GM06990 (cell line): ENCODE measurements around the gene CCDC159.
"Not testable (repeated sequence)": the region's sequence is repeated elsewhere in the genome, so short reads cannot be mapped to it uniquely, and the experiment has no call there.

Experiments
- DNase-seq: peaks from one replicate; pipeline ENCODE4 v3.0.0-alpha.2; 2011; ENCODE audit not compliant: insufficient read length; ENCODE audit errors: extremely low read depth
- H3K27me3 ChIP-seq: replicated peaks from 2 replicates; pipeline ENCODE4 v1.6.0; 2011; ENCODE audit warnings: low read length; ENCODE audit not compliant: control insufficient read depth, insufficient read depth
- H3K36me3 ChIP-seq: 2 replicates; pipeline ENCODE4 v1.5.1; 2011; ENCODE audit warnings: low read length; ENCODE audit not compliant: control insufficient read depth, insufficient read depth
- H3K4me3 ChIP-seq: replicated peaks from 2 replicates; pipeline ENCODE4 v1.5.1; 2011; ENCODE audit warnings: low read depth, mild to moderate bottlenecking, control low read depth, low read length
- CTCF ChIP-seq: IDR thresholded peaks from 2 replicates; pipeline ENCODE4 v1.5.1; 2011; ENCODE audit warnings: low read length, control low read depth, mild to moderate bottlenecking, inconsistent platforms; ENCODE audit not compliant: insufficient read depth, poor library complexity, severe bottlenecking

The CCDC159 gene

GRCh38 chr19:11325544-11325943, 20.8 kb upstream of the CCDC159 start:
- DNase-seq, result no peak
- no peak for TF ChIP-seq CTCF
- H3K4me3 ChIP-seq, result no peak overlapping the region
- H3K27me3 ChIP-seq, result no peaks in the 10 kb centered on the region
- no peaks in the 10 kb centered on the region; the same call in none of the 2 replicates for H3K36me3 ChIP-seq

- H3K4me3 ChIP-seq, result no peak overlapping the region
- H3K36me3 ChIP-seq, result peaks cover 2% of the 10 kb centered on the region
- H3K27me3 ChIP-seq, result no peaks in the 10 kb centered on the region
- no peak for TF ChIP-seq CTCF
- no peak for DNase-seq
These were observed 16.2 kb upstream of the CCDC159 start for GRCh38 chr19:11330127-11330526.

- Histone ChIP-seq H3K27me3 (no peaks in the 10 kb centered on the region), H3K36me3 (peaks cover 7% of the 10 kb centered on the region), H3K4me3 (no peak overlapping the region)
- TF ChIP-seq CTCF, result no peak
- no peak for DNase-seq
These were observed 14.8 kb upstream of the CCDC159 start for GRCh38 chr19:11331502-11331901.

DNA sequence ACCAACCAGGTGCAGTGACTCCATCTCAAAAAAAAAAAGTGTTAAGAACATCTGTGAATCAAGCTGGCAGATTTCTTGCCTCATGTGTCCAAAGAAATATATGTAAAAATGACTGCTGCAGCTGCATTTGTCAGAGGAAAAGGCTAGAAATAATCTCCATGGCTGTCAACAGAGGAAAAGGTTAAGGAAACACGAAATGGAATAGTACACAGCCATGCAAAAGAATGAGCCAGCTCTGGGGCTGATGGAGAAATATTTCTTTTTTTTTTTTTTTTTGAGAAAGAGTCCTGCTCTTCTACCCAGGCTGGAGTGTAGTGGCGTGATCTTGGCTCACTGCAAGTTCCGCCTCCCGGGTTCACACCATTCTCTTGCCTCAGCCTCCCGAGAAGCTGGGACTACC, 13.5 kb upstream of the CCDC159 start:
- DNase-seq, result no peak
- Histone ChIP-seq H3K27me3 (no peaks in the 10 kb centered on the region), H3K36me3 (peaks cover 7% of the 10 kb centered on the region), H3K4me3 (no peak overlapping the region)
- no peak for TF ChIP-seq CTCF

DNA sequence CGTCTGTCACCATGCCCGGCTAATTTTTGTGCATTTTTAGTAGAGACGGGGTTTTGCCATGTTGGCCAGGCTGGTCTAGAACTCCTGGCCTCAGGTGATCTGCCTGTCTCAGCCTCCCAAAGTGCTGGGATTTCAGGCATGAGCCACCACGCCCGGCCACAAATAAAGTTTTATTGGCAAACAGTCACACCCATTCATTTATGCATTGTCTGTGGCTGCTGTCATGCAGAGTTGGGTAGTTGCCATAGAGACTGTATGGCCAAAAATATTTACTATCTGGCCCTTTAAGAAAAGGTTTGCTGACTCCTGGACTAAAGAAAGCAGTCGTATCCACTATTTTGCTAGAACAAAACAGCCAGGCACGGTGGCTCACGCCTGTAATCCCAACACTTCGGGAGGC, 12.5 kb upstream of the CCDC159 start:
- not testable (repeated sequence) for DNase-seq, H3K36me3 ChIP-seq

GRCh38 chr19:11335449-11336146, 10.7 kb upstream of the CCDC159 start:
- peaks cover 7% of the 10 kb centered on the region for H3K36me3 ChIP-seq
- no peak for TF ChIP-seq CTCF
- DNase-seq, result no peak

More for the DNA sequence above, 12.5 kb upstream of the CCDC159 start:
- not testable (repeated sequence) for H3K27me3 ChIP-seq, H3K4me3 ChIP-seq

More at GRCh38 chr19:11335449-11336146, 10.7 kb upstream of the CCDC159 start:
- Histone ChIP-seq H3K4me3 (no peak overlapping the region), H3K27me3 (no peaks in the 10 kb centered on the region)
